ENCODE measurements around the gene PKIG. TPM values are rescaled to one million over a fixed set of nuclear protein-coding genes. Genes with fewer than 3 reads are reported as not detected.

PKIG gene
- total and polyA plus RNA-seq, 2 of the 8 experiments (the other 6 are each of a cell fraction or from before 2014, with no cell fraction given), result 26.7 to 34.3 TPM

GRCh38 chr20:44644667-44645131 is 62.3 kb downstream of the PKIG start (continued):
- TF ChIP-seq E2F6 (IDR thresholded peaks at IDR 0.05) (no peak), BCL11A (IDR thresholded peaks at IDR 0.05; ENCODE audit: low read depth in 2 of 2, low read length in 2 of 2) (no peak), KDM4A (IDR thresholded peaks at IDR 0.05; ENCODE audit: low read depth, low read length, severe bottlenecking) (no peak), ZNF274 (IDR thresholded peaks at IDR 0.05; ENCODE audit: borderline replicate concordance, extremely low read depth, low read length) (no peak), SP1 (IDR thresholded peaks at IDR 0.05; ENCODE audit: low read depth, low read length) (no peak)
